K562 (cell line): ENCODE data around the gene LRFN3. TPM values are rescaled to one million over a fixed set of nuclear protein-coding genes. Genes with fewer than 3 reads are reported as not detected.

Source experiments
- ATAC-seq: fragments of 200-7000 bp; cut with Tn5 transposase; 3 replicates; pipeline ENCODE4 v1.9.1; 2020; ENCODE audit warnings: moderate library complexity
- BruUV-seq: library from RNA; stranded (reverse); fragments of 400-500 nt; replicated peaks from 2 replicates; lab custom pipeline; 2021; lab: Mats Ljungman, UMichigan
- CTCF ChIA-PET: fragments of 300-600 bp; formaldehyde crosslinking; extraction: SDS; loops from one replicate; lab custom pipeline; 2021; ENCODE audit warnings: low intra/inter-chr PET ratio; lab: Yijun Ruan, JAX
- POLR2A ChIA-PET: fragments of 300-600, 350-650 bp; sonication (Branson Sonifier 250); formaldehyde crosslinking; extraction: SDS; loops from one replicate; lab custom pipeline; 2021; ENCODE audit warnings: antibody characterized with exemption, inconsistent platforms; lab: Yijun Ruan, JAX
- DNase-seq, 4 experiments: peaks; one replicate each; pipeline versions ENCODE4 v3.0.0 to v3.0.0-alpha.2; 2011 to 2018; ENCODE audit warnings: low spot score in 3 of 4, mixed read lengths in 3 of 4; ENCODE audit errors: extremely low read depth in 1 of 4
- FAIRE-seq: peaks from 2 replicates; lab custom pipeline; 2011; peaks lifted over from hg19 to GRCh38; lab: Jason Lieb, UNC
- H2AFZ ChIP-seq: 2 replicates; pipeline ENCODE4 v1.6.0; 2011; ENCODE audit warnings: low read depth, low read length, control low read depth, inconsistent platforms
- H3K27ac ChIP-seq: fragments of 200-600 bp; 3 replicates; pipeline ENCODE4 v1.8.0; 2011; ENCODE audit warnings: low read depth, mild to moderate bottlenecking, control low read depth, inconsistent platforms, low read length, moderate library complexity, mixed read lengths; ENCODE audit errors: extremely low read depth
- H3K27me3 ChIP-seq, 2 experiments: fragments of 300-600 bp in 1 of 2; 2 replicates in 1 of 2; 3 replicates in 1 of 2; pipeline versions ENCODE4 v1.6.0 to v1.8.0; 2011; ENCODE audit warnings: inconsistent platforms in 2 of 2, low read length in 2 of 2, mild to moderate bottlenecking in 1 of 2, mixed read lengths in 1 of 2, moderate library complexity in 1 of 2; ENCODE audit not compliant: control insufficient read depth in 2 of 2, insufficient read depth in 2 of 2
- H3K36me3 ChIP-seq: fragments of 300-600 bp; 3 replicates; pipeline ENCODE4 v1.8.0; 2011; ENCODE audit warnings: mild to moderate bottlenecking, low read length, inconsistent platforms; ENCODE audit not compliant: control insufficient read depth, insufficient read depth
- H3K4me1 ChIP-seq, 2 experiments: fragments of 200-600 bp in 1 of 2; replicated peaks in 1 of 2; 2 replicates in 1 of 2; 3 replicates in 1 of 2; pipeline versions ENCODE4 v1.5.1 to v1.8.0; 2011; ENCODE audit warnings: inconsistent platforms in 2 of 2, low read length in 2 of 2, mild to moderate bottlenecking in 1 of 2, mixed read lengths in 1 of 2, moderate library complexity in 1 of 2; ENCODE audit not compliant: control insufficient read depth in 2 of 2, insufficient read depth in 2 of 2
- H3K4me2 ChIP-seq: 2 replicates; pipeline ENCODE4 v1.6.1; 2011; ENCODE audit warnings: low read length, control low read depth, inconsistent platforms, mixed read lengths; ENCODE audit not compliant: insufficient read depth
- H3K4me3 ChIP-seq: fragments of 200-600 bp; sonication (generic), shearing (Covaris generic); 2 replicates; pipeline ENCODE4 v1.5.1; 2016; ENCODE audit warnings: control low read depth, inconsistent platforms
- H3K79me2 ChIP-seq: fragments of 200-600 bp; 3 replicates; pipeline ENCODE4 v1.8.0; 2011; ENCODE audit warnings: low read length, inconsistent platforms; ENCODE audit not compliant: control insufficient read depth, insufficient read depth
- H3K9ac ChIP-seq, 2 experiments: 2 replicates each; pipeline versions ENCODE4 v1.6.0 to v1.6.1; 2011; ENCODE audit warnings: low read depth in 2 of 2, low read length in 2 of 2, control low read depth in 1 of 2, inconsistent platforms in 1 of 2, mild to moderate bottlenecking in 1 of 2, mixed read lengths in 1 of 2; ENCODE audit not compliant: insufficient read depth in 1 of 2
- H3K9me1 ChIP-seq: one replicate; pipeline ENCODE4 v1.6.0; 2011; ENCODE audit warnings: inconsistent platforms, mild to moderate bottlenecking, low read length, moderate library complexity; ENCODE audit not compliant: control insufficient read depth, insufficient read depth
- H3K9me3 ChIP-seq: replicated peaks from 2 replicates; pipeline ENCODE4 v1.5.1; 2011; ENCODE audit warnings: low read depth, low read length, inconsistent platforms; ENCODE audit not compliant: control insufficient read depth, insufficient read depth
- H4K20me1 ChIP-seq: replicated peaks from 2 replicates; pipeline ENCODE4 v1.6.1; 2011; ENCODE audit warnings: low read length, inconsistent platforms, mixed read lengths; ENCODE audit not compliant: control insufficient read depth, insufficient read depth
- ARID2 ChIP-seq: fragments of 450-650 bp; IDR thresholded peaks from 2 replicates; pipeline ENCODE4 v1.6.1; 2017; ENCODE audit warnings: antibody characterized with exemption, mild to moderate bottlenecking
- CREB3L1 ChIP-seq: fragments of 450-650 bp; IDR thresholded peaks from 2 replicates; pipeline ENCODE4 v1.6.1; 2014; ENCODE audit warnings: low read depth, mild to moderate bottlenecking, moderate library complexity, borderline replicate concordance
- CTCF ChIP-seq, 3 experiments: IDR thresholded peaks in 2 of 3; conservative IDR thresholded peaks in 1 of 3; 2 replicates each; pipeline ENCODE4 v1.5.1; 2011 to 2012; ENCODE audit warnings: low read length in 3 of 3, mild to moderate bottlenecking in 3 of 3, control low read depth in 2 of 3, improper control_type of control experiment in 1 of 3, inconsistent platforms in 1 of 3, low read depth in 1 of 3, mixed read lengths in 1 of 3, moderate library complexity in 1 of 3; ENCODE audit not compliant: insufficient read depth in 2 of 3
- HDAC6 ChIP-seq: IDR thresholded peaks from 2 replicates; pipeline ENCODE4 v1.6.1; 2012; ENCODE audit warnings: low read depth, mild to moderate bottlenecking, control low read depth, inconsistent platforms, low read length, moderate library complexity
- NCOA1 ChIP-seq: fragments of 450-650 bp; IDR thresholded peaks from 2 replicates; pipeline ENCODE4 v1.6.1; 2016; ENCODE audit warnings: low read depth
- SAFB2 ChIP-seq: fragments of 200-400 bp; formaldehyde crosslinking; IDR thresholded peaks from 2 replicates; pipeline ENCODE4 v1.6.1; 2018; ENCODE audit warnings: borderline replicate concordance, low read length, low read depth, moderate library complexity; ENCODE audit not compliant: severe bottlenecking
- THRA ChIP-seq: fragments of 450-650 bp; IDR thresholded peaks from 2 replicates; pipeline ENCODE4 v1.6.1; 2017; ENCODE audit warnings: mild to moderate bottlenecking, moderate library complexity
- ZNF184 ChIP-seq: sonication (generic); formaldehyde crosslinking; IDR thresholded peaks from 2 replicates; pipeline ENCODE4 v1.5.0; 2020; ENCODE audit warnings: missing genetic modification reagents
- ZNF561 ChIP-seq: fragments of 450-650 bp; formaldehyde crosslinking; conservative IDR thresholded peaks from 2 replicates; pipeline ENCODE4 v1.4.0; 2020; ENCODE audit warnings: mild to moderate bottlenecking, moderate library complexity
- ZNF586 ChIP-seq: fragments of 450-650 bp; formaldehyde crosslinking; conservative IDR thresholded peaks from 2 replicates; pipeline ENCODE4 v1.4.0; 2020; ENCODE audit warnings: mild to moderate bottlenecking, moderate library complexity
- ZNF707 ChIP-seq: fragments of 250-450 bp; sonication (Bioruptor Pico); conservative IDR thresholded peaks from 2 replicates; pipeline ENCODE4 v1.8.0; 2022; ENCODE audit warnings: inconsistent platforms, mild to moderate bottlenecking, moderate library complexity
- WGBS: fragments of 100-300 bp; shearing (Covaris generic); methylation state at CpG from one replicate; pipeline ENCODE4 v1.1.6; 2016; ENCODE audit warnings: low coverage, mixed read lengths; ENCODE audit not compliant: insufficient coverage; ENCODE audit errors: missing lambda C conversion rate; 5-methylcytosine and 5-hydroxymethylcytosine counted together
- in situ Hi-C: fragments of 300-500 bp; cut with MboI; formaldehyde crosslinking; loops from 4 replicates; pipeline ENCODE4 v1.15.0; 2018; ENCODE audit warnings: inconsistent platforms, mixed read lengths
- intact Hi-C: fragments of 100-400 bp; cut with micrococcal nuclease; formaldehyde crosslinking; loops from 2 replicates; pipeline ENCODE4 v1.14.2; 2022
- polyA plus RNA-seq, 8 experiments: library from polyadenylated mRNA; depleted of rRNA in 4 of 8; stranded (reverse) in 5 of 8; unstranded in 3 of 8; fragments of >200 nt; fragmentation: Nextera tagmentation in 2 of 8; fragmentation: Illumina TruSeq in 1 of 8; extraction: Ambion mirVana in 2 of 8; extraction: Trizol in 1 of 8; gene quantifications; 2 replicates each; pipeline versions ENCODE4 v1.2.1 to v1.2.3, GENCODE V29; 2011 to 2014; ENCODE audit warnings: inconsistent platforms in 1 of 8, missing spikeins in 1 of 8
- total RNA-seq, 7 experiments: library from RNA; depleted of rRNA in 6 of 7; stranded (reverse); fragments of >200 nt in 6 of 7; fragmentation: Illumina TruSeq in 2 of 7; extraction: Trizol in 2 of 7; gene quantifications; 2 replicates each; pipeline versions ENCODE4 v1.2.1 to v1.2.3, GENCODE V29; 2011 to 2021; ENCODE audit warnings: low replicate concordance in 1 of 7

LRFN3 gene
- total and polyA plus RNA-seq, 9 of the 15 experiments (the other 6 are each of a cell fraction or from before 2014, with no cell fraction given), result 0.03 to 0.12 (median 0.11) TPM; not detected in 6

GRCh38 chr19:35940078-35940775 is 4.1 kb downstream of the LRFN3 start (continued):
- no peak for TF ChIP-seq HDAC6

GRCh38 chr19:35940839-35941238 is 4.7 kb downstream of the LRFN3 start:
- POLR2A ChIA-PET, result interaction anchor here (1.3 kb wide), 1 partner anchor 17 kb away, joined by 4 read pairs; no protein-coding TSS in a partner anchor
- no peak for FAIRE-seq

More at GRCh38 chr19:35940839-35941238, 4.7 kb downstream of the LRFN3 start:
- no peak overlapping the region for H2AFZ ChIP-seq
- intact Hi-C loops, result no loop called here
- CTCF ChIA-PET, result no interaction called here
- H3K9me1 ChIP-seq, result no peaks in the 10 kb centered on the region
- in situ Hi-C loops, result no loop called here
- H3K4me2 ChIP-seq, result no peak overlapping the region
- BruUV-seq, result no TSS peak
- ATAC-seq, result no peak
- no peak for TF ChIP-seq THRA
- no peak for TF ChIP-seq ARID2
- no peak for TF ChIP-seq SAFB2
- TF ChIP-seq ZNF184 (CRISPR knock-in tag), result no peak
- TF ChIP-seq CREB3L1, result no peak
- no peak for TF ChIP-seq ZNF586 (CRISPR knock-in tag)
- no peak for TF ChIP-seq ZNF561 (CRISPR knock-in tag)
- TF ChIP-seq ZNF707 (CRISPR knock-in tag), result no peak
- no peak for TF ChIP-seq NCOA1
- no peak for TF ChIP-seq CTCF (IDR thresholded peaks at IDR 0.05 in 2 of 3, conservative IDR thresholded peaks at IDR 0.05 in 1 of 3; ENCODE audit: insufficient read depth in 2 of 3, low read depth in 1 of 3, low read length in 3 of 3)
- H3K79me2 ChIP-seq, result no peaks in the 10 kb centered on the region
- no peaks in the 10 kb centered on the region for H3K36me3 ChIP-seq
- H3K27ac ChIP-seq, result no peak overlapping the region
- DNase-seq, result no peak
- peaks cover 16% of the 10 kb centered on the region; the same call in 1 of the 2 replicates for H4K20me1 ChIP-seq
- H3K9ac ChIP-seq, result no peak overlapping the region
- H3K9me3 ChIP-seq, result no peaks in the 10 kb centered on the region
- peaks cover 41 to 85% of the 10 kb centered on the region in 2 experiments for H3K27me3 ChIP-seq
- H3K4me3 ChIP-seq, result no peak overlapping the region
- WGBS, result 0% methylated on average over 4 of the region's 4 CpGs
- peaks cover 0 to 33% of the 10 kb centered on the region in 2 experiments; a peak in 3 of 5 replicates for H3K4me1 ChIP-seq
